HCT116 (cell line): ENCODE measurements around the gene MERTK.

Source experiments
- ATF3 ChIP-seq: IDR thresholded peaks from 2 replicates; pipeline ENCODE4 v1.6.1; 2012
- EZH2phosphoT487 ChIP-seq: fragments of 200-600 bp; IDR thresholded peaks from 2 replicates; pipeline ENCODE4 v1.6.1; 2018; ENCODE audit warnings: antibody characterized with exemption, borderline replicate concordance
- JUND ChIP-seq: IDR thresholded peaks from 2 replicates; pipeline ENCODE4 v1.6.1; 2012
- POLR2A ChIP-seq: IDR thresholded peaks from 2 replicates; pipeline ENCODE4 v1.7.0; 2011; ENCODE audit warnings: borderline replicate concordance; ENCODE audit not compliant: insufficient read depth, insufficient read length; ENCODE audit errors: extremely low read depth
- RAD21 ChIP-seq: IDR thresholded peaks from 2 replicates; pipeline ENCODE4 v1.6.1; 2012; ENCODE audit warnings: low read depth, mild to moderate bottlenecking
- REST ChIP-seq: IDR thresholded peaks from 2 replicates; pipeline ENCODE4 v1.6.1; 2012; ENCODE audit warnings: low read depth
- TCF7L2 ChIP-seq: IDR thresholded peaks from 2 replicates; pipeline ENCODE4 v1.7.0; 2011; ENCODE audit warnings: borderline replicate concordance, inconsistent platforms; ENCODE audit not compliant: insufficient read depth, insufficient read length; ENCODE audit errors: extremely low read depth
- YY1 ChIP-seq: IDR thresholded peaks from 2 replicates; pipeline ENCODE4 v1.6.1; 2011; ENCODE audit warnings: low read length, low read depth, moderate library complexity, mild to moderate bottlenecking; ENCODE audit not compliant: insufficient replicate concordance; ENCODE audit errors: extremely low read depth
- TF ChIP-seq, protein P1 (sequence below), 3 experiments: fragments of 200-600 bp in 1 of 3; sonication (generic) in 1 of 3; IDR thresholded peaks in 2 of 3; conservative IDR thresholded peaks in 1 of 3; 2 replicates each; pipeline ENCODE4 v1.5.1; 2012 to 2017; ENCODE audit warnings: low read depth in 2 of 3, low read length in 2 of 3, antibody characterized with exemption in 1 of 3, borderline replicate concordance in 1 of 3, control low read depth in 1 of 3, mild to moderate bottlenecking in 1 of 3, mixed read lengths in 1 of 3, mixed run types in 1 of 3, moderate library complexity in 1 of 3; ENCODE audit not compliant: insufficient read depth in 1 of 3

- TF ChIP-seq EZH2phosphoT487, result no peak
- no peak for TF ChIP-seq REST
- TF ChIP-seq, protein P1, sequence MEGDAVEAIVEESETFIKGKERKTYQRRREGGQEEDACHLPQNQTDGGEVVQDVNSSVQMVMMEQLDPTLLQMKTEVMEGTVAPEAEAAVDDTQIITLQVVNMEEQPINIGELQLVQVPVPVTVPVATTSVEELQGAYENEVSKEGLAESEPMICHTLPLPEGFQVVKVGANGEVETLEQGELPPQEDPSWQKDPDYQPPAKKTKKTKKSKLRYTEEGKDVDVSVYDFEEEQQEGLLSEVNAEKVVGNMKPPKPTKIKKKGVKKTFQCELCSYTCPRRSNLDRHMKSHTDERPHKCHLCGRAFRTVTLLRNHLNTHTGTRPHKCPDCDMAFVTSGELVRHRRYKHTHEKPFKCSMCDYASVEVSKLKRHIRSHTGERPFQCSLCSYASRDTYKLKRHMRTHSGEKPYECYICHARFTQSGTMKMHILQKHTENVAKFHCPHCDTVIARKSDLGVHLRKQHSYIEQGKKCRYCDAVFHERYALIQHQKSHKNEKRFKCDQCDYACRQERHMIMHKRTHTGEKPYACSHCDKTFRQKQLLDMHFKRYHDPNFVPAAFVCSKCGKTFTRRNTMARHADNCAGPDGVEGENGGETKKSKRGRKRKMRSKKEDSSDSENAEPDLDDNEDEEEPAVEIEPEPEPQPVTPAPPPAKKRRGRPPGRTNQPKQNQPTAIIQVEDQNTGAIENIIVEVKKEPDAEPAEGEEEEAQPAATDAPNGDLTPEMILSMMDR (IDR thresholded peaks at IDR 0.05 in 2 of 3, conservative IDR thresholded peaks at IDR 0.05 in 1 of 3; ENCODE audit: borderline replicate concordance in 1 of 3, insufficient read depth in 1 of 3, low read depth in 2 of 3, low read length in 2 of 3), result no peak
- no peak for TF ChIP-seq JUND
- TF ChIP-seq POLR2A, result no peak
- no peak for TF ChIP-seq YY1
- TF ChIP-seq ATF3, result no peak
- TF ChIP-seq TCF7L2, result no peak
- TF ChIP-seq RAD21, result no peak
Observed at GRCh38 chr2:111884592-111884964, 13.8 kb upstream of the MERTK start.
